B cell (primary cell): ENCODE data around the gene PARD3.

Experiments used
- EZH2 ChIP-seq: IDR thresholded peaks from 2 replicates; pipeline ENCODE4 v1.6.1; 2012; ENCODE audit warnings: borderline replicate concordance, low read depth, mild to moderate bottlenecking, moderate library complexity, low read length; ENCODE audit not compliant: insufficient read depth, poor library complexity, severe bottlenecking
- TF ChIP-seq, protein P1 (sequence below): fragments of 200-600 bp; IDR thresholded peaks from one replicate; pipeline ENCODE4 v1.8.0; 2022; ENCODE audit warnings: antibody characterized with exemption, mild to moderate bottlenecking

GRCh38 chr10:34164029-34164428 lies 651.1 kb downstream of the PARD3 start:
- TF ChIP-seq, protein P1, sequence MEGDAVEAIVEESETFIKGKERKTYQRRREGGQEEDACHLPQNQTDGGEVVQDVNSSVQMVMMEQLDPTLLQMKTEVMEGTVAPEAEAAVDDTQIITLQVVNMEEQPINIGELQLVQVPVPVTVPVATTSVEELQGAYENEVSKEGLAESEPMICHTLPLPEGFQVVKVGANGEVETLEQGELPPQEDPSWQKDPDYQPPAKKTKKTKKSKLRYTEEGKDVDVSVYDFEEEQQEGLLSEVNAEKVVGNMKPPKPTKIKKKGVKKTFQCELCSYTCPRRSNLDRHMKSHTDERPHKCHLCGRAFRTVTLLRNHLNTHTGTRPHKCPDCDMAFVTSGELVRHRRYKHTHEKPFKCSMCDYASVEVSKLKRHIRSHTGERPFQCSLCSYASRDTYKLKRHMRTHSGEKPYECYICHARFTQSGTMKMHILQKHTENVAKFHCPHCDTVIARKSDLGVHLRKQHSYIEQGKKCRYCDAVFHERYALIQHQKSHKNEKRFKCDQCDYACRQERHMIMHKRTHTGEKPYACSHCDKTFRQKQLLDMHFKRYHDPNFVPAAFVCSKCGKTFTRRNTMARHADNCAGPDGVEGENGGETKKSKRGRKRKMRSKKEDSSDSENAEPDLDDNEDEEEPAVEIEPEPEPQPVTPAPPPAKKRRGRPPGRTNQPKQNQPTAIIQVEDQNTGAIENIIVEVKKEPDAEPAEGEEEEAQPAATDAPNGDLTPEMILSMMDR: no peak
- TF ChIP-seq EZH2: no peak
